Stimulated activated CD8-positive, alpha-beta memory T cell treated with anti-CD3 and anti-CD28 coated beads, Interleukin-12 subunit alpha, Interleukin-12 subunit beta, amount 100 ng/mL, for 4 hours (primary cell): ENCODE data around the gene CD276.
"Not testable (repeated sequence)": the region's sequence is repeated elsewhere in the genome, so short reads cannot be mapped to it uniquely, and the experiment has no call there.

Experiments
- DNase-seq: peaks from one replicate; pipeline ENCODE4 v3.0.0-alpha.2; 2020; ENCODE audit warnings: low read depth

The CD276 gene

GRCh38 chr15:73683777-73684580, at the start of gene CD276:
CD276 (plus strand) TSS chr15:73684383; CDS start chr15:73699640, 15,257 bp downstream.
- no peak for DNase-seq

GRCh38 chr15:73637527-73637926, 46.7 kb upstream of the CD276 start:
- DNase-seq: no peak

GRCh38 chr15:73639464-73639863, 44.7 kb upstream of the CD276 start:
- DNase-seq: not testable (repeated sequence)

GRCh38 chr15:73647259-73648013, 36.7 kb upstream of the CD276 start:
- no peak for DNase-seq

GRCh38 chr15:73648014-73648295, 36.2 kb upstream of the CD276 start:
- DNase-seq: no peak

- no peak for DNase-seq
Observed at GRCh38 chr15:73650416-73651126, 33.6 kb upstream of the CD276 start.

GRCh38 chr15:73654659-73655058, 29.5 kb upstream of the CD276 start:
- DNase-seq: no peak

GRCh38 chr15:73655724-73656123, 28.5 kb upstream of the CD276 start:
- DNase-seq: no peak

- no peak for DNase-seq
Observed at GRCh38 chr15:73658645-73659044, 25.5 kb upstream of the CD276 start.

GRCh38 chr15:73660455-73660854, 23.7 kb upstream of the CD276 start:
- DNase-seq: no peak

- DNase-seq: no peak
Observed at GRCh38 chr15:73674587-73674986, 9.6 kb upstream of the CD276 start.

- peak; percentile 15 for DNase-seq
Observed at GRCh38 chr15:73677146-73677607, 7.0 kb upstream of the CD276 start.

GRCh38 chr15:73677733-73678132, 6.5 kb upstream of the CD276 start:
- no peak for DNase-seq

- no peak for DNase-seq
Observed at GRCh38 chr15:73678498-73678897, 5.7 kb upstream of the CD276 start.

- DNase-seq: no peak
Observed at GRCh38 chr15:73679180-73679579, 5.0 kb upstream of the CD276 start.

GRCh38 chr15:73679964-73680363, 4.2 kb upstream of the CD276 start:
- DNase-seq: no peak

GRCh38 chr15:73680549-73680948, 3.6 kb upstream of the CD276 start:
- DNase-seq: no peak

GRCh38 chr15:73681063-73681462, 3.1 kb upstream of the CD276 start:
- no peak for DNase-seq

- no peak for DNase-seq
Observed at GRCh38 chr15:73681856-73682599, 2.2 kb upstream of the CD276 start.

GRCh38 chr15:73682600-73683090, 1.5 kb upstream of the CD276 start:
- DNase-seq: no peak

GRCh38 chr15:73683257-73683776, 866 bp upstream of the CD276 start:
- DNase-seq: no peak
